Kidney (tissue), 14 donors: ENCODE measurements around the gene SRP14. TPM values are rescaled to one million over a fixed set of nuclear protein-coding genes. Genes with fewer than 3 reads are reported as not detected.

ENCODE experiments used
- DNase-seq, 5 donors: peaks; one replicate each; pipeline ENCODE4 v3.0.0-alpha.2; 2013 to 2020
- FAIRE-seq: peaks from 2 replicates; lab custom pipeline; 2012; peaks lifted over from hg19 to GRCh38; lab: Jason Lieb, UNC
- H3K27ac ChIP-seq, 2 donors: one replicate each; pipeline ENCODE4 v1.7.0; 2013; ENCODE audit warnings: low read depth in 2 of 2, low read length in 2 of 2, inconsistent platforms in 1 of 2
- H3K27me3 ChIP-seq: one replicate; pipeline ENCODE4 v1.7.1; 2013; ENCODE audit warnings: low read length, inconsistent platforms; ENCODE audit not compliant: control insufficient read depth, insufficient read depth
- H3K36me3 ChIP-seq, 3 donors: one replicate each; pipeline versions ENCODE4 v1.7.0 to v1.7.1; 2013; ENCODE audit warnings: low read length in 3 of 3, control low read depth in 1 of 3, inconsistent platforms in 1 of 3; ENCODE audit not compliant: insufficient read depth in 3 of 3, control insufficient read depth in 2 of 3
- H3K4me1 ChIP-seq, 3 donors: one replicate each; pipeline versions ENCODE4 v1.7.0 to v1.7.1; 2013; ENCODE audit warnings: low read length in 3 of 3, inconsistent platforms in 1 of 3, low read depth in 1 of 3; ENCODE audit not compliant: control insufficient read depth in 2 of 3, insufficient read depth in 2 of 3
- H3K4me3 ChIP-seq, 3 donors: one replicate each; pipeline versions ENCODE4 v1.7.0 to v1.8.1; 2013; ENCODE audit warnings: low read length in 3 of 3, control low read depth in 1 of 3, inconsistent platforms in 1 of 3
- H3K9ac ChIP-seq, 3 donors: one replicate each; pipeline versions ENCODE4 v1.7.0 to v1.7.1; 2013; ENCODE audit warnings: low read length in 3 of 3, control low read depth in 1 of 3, inconsistent platforms in 1 of 3
- H3K9me3 ChIP-seq, 3 donors: one replicate each; pipeline versions ENCODE4 v1.7.0 to v1.7.1; 2013; ENCODE audit warnings: low read length in 3 of 3, control low read depth in 1 of 3, inconsistent platforms in 1 of 3; ENCODE audit not compliant: control insufficient read depth in 2 of 3, insufficient read depth in 1 of 3
- intact Hi-C: fragments of 100-400 bp; cut with DNase I; formaldehyde crosslinking; loops from one replicate; pipeline ENCODE4 v1.11.1; 2022
- polyA plus RNA-seq: library from polyadenylated mRNA; stranded (reverse); fragments of 350-450 nt; fragmentation: Illumina TruSeq; extraction: RNeasy Lipid Tissue Mini Kit (QIAGEN cat#74804); gene quantifications from one replicate; pipeline ENCODE4 v1.2.3, GENCODE V29; 2014; ENCODE audit warnings: low read depth, low replicate concordance; ENCODE audit not compliant: insufficient read depth
- total RNA-seq: library from RNA; stranded (reverse); fragmentation: NEBNext Ultra II Directional; extraction: Animal tissue kit (Norgen Biotek cat#: 25700); gene quantifications from one replicate; pipeline ENCODE4 v1.2.1, GENCODE V29; 2021
- TF ChIP-seq, protein P1 (sequence below): IDR thresholded peaks from 3 replicates; pipeline ENCODE4 v1.5.1; 2012; ENCODE audit warnings: mild to moderate bottlenecking, moderate library complexity, borderline replicate concordance; ENCODE audit not compliant: insufficient read depth; ENCODE audit errors: extremely low read depth
- donor health status: control.
- donor health status: control.
- donor health status: control.
- donor health status: control.
- donor health status: control.
- donor health status: DM: yes; HTN: yes; CAD: no.
- donor health status: Normal renal cell carcinoma (clear cell type).

Gene SRP14
- total and polyA plus RNA-seq, 2 donors from 2014 or later = 190 to 867 TPM

DNA sequence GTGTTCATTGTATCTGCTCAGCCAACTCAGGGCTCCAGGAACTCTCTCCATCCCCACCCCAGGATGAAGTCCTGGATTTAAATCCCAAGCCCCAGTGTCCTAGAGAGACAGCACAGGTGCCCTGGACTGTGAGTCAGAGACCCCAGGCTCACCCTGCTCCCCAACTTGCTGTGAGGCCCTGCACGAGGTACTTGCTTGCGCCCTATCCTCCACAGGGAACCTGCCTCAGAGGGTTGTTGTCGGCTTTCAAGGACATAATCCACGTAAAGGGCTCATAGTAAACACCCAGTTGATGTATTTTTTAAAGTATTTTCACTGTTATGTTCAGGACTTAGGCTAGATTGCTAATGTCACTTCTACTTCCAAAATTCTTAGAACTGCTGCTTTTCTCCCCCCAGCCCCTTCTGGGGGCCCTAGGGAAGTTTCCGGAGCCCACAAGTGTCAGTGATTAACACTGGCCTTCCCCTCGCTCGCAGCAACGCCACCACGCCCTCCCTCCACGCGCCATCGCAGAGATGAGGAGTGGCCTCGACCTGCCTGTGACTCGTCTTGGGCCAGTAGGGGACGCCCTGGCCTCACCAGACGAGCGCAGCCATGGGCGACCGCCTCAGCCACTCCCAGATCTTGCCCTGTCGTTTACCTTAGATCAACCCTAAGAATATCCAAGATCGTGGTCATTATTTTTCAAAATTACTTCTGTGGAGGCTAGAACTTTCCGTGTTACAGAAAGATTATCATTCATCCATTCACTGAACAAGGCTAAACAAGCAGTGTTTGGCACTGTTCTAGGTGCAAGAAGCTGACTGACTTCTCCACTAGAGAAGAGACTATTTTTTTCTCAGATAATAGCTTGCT lies 6.0 kb upstream of the SRP14 start:
- peaks cover 3 to 28% (median 10%) of the 10 kb centered on the region in 3 donors for H3K4me1 ChIP-seq
- TF ChIP-seq, protein P1, sequence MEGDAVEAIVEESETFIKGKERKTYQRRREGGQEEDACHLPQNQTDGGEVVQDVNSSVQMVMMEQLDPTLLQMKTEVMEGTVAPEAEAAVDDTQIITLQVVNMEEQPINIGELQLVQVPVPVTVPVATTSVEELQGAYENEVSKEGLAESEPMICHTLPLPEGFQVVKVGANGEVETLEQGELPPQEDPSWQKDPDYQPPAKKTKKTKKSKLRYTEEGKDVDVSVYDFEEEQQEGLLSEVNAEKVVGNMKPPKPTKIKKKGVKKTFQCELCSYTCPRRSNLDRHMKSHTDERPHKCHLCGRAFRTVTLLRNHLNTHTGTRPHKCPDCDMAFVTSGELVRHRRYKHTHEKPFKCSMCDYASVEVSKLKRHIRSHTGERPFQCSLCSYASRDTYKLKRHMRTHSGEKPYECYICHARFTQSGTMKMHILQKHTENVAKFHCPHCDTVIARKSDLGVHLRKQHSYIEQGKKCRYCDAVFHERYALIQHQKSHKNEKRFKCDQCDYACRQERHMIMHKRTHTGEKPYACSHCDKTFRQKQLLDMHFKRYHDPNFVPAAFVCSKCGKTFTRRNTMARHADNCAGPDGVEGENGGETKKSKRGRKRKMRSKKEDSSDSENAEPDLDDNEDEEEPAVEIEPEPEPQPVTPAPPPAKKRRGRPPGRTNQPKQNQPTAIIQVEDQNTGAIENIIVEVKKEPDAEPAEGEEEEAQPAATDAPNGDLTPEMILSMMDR = peak; percentile 99
- DNase-seq (peak; percentile 87 to 95 (median 89)), FAIRE-seq (no peak)
- no peak overlapping the region for H3K27ac ChIP-seq
- H3K36me3 ChIP-seq = no peaks in the 10 kb centered on the region
- peak overlapping the region in 2 of 3 donors; percentile 13 to 21 for H3K9ac ChIP-seq
- peak overlapping the region in 1 of 3 donors; percentile 21 for H3K4me3 ChIP-seq
- intact Hi-C loops = loop anchor here (5.0 to 10.0 kb wide), 2 partner anchors 70 to 227 kb away; no protein-coding TSS in a partner anchor
- no peaks in the 10 kb centered on the region for H3K9me3 ChIP-seq
- no peaks in the 10 kb centered on the region for H3K27me3 ChIP-seq

DNA sequence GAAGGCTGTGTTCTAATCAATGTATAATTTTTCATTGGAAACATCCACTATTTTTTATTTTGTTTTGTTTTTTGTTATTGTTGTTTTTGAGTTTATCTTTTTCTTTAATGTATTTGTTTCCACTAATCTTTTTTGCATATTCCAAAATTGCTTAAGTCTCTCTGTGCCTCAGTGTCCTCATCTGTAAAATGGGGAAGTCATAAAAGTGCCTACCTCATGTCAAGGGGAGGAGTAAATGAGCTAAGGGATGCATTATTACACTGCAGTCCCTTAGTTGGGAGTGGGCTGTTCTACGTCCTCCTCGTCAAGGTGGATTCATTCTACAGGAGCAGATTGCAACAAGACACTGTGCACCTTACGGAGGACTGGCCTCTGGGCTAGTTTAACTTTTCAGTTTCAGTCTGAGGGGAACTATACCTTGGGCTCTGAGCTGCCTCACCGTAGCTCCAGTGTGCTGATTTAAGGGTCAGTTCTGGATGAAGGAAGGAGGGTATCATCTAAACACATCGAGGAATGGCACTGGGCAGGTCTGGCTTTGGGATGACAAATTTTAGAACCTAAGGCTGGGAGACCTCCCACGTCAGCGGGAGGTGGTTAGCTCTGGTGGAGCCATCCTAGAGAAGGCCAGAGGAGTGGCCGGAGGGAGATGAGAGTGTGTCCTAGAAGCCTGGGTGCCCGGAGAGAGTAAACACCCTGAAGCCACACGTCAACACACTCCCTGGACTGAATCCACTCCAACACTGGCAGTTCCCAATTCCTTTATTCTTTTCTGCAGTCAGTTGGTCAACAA lies 5.1 kb upstream of the SRP14 start:
- Histone ChIP-seq H3K9ac (no peak overlapping the region), H3K4me3 (no peak overlapping the region), H3K9me3 (no peaks in the 10 kb centered on the region), H3K36me3 (no peaks in the 10 kb centered on the region), H3K27me3 (no peaks in the 10 kb centered on the region), H3K27ac (no peak overlapping the region), H3K4me1 (peaks cover 3 to 29% (median 10%) of the 10 kb centered on the region in 3 donors)
- TF ChIP-seq, protein P1 = no peak
- DNase-seq = no peak
- intact Hi-C loops = loop anchor here (5.0 to 10.0 kb wide), 2 partner anchors 71 to 228 kb away; no protein-coding TSS in a partner anchor
- no peak for FAIRE-seq

DNA sequence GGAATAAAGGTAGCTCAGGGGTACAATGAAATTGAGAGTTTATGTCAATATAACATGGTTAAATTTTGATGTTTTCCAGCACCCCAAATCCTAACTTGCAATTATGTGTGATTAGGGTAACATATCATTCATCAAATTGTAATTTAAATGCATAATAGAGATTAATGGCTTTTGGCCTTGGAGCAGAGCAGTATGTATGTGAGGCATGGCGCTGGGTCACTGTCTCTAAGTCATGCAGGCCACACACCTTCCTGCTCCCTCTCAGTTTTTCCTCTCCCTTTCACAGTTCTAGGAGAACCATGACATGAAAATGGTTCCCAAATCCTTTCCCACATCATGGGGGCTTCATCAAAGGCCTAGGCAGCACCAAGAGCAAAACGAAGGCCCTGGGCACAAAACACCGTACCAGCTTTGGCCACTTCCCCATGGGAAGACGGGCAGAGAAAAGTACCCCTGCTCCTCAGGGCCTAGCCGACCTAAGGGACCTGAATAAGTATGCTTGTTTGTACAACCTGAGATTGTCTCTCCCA lies 3.9 kb upstream of the SRP14 start:
- Histone ChIP-seq H3K9ac (no peak overlapping the region), H3K36me3 (no peaks in the 10 kb centered on the region), H3K4me3 (no peak overlapping the region), H3K4me1 (peaks cover 4 to 30% (median 6%) of the 10 kb centered on the region in 3 donors), H3K9me3 (no peaks in the 10 kb centered on the region), H3K27me3 (no peaks in the 10 kb centered on the region), H3K27ac (no peak overlapping the region)
- intact Hi-C loops = loop anchor here (5.0 to 10.0 kb wide), 2 partner anchors 72 to 229 kb away; no protein-coding TSS in a partner anchor
- TF ChIP-seq, protein P1 = no peak
- DNase-seq = no peak
- FAIRE-seq = no peak
